OCI-LY3 (cell line): ENCODE measurements around the gene ADSS2.

Experiments used
- EZH2phosphoT487 ChIP-seq: fragments of 200-600 bp; shearing (Covaris generic); IDR thresholded peaks from 2 replicates; pipeline ENCODE4 v1.6.1; 2018; ENCODE audit warnings: antibody characterized with exemption, mixed run types, low read depth
- TF ChIP-seq, protein P1 (sequence below): fragments of 200-600, 300-600 bp; sonication (generic); IDR thresholded peaks from 2 replicates; pipeline ENCODE4 v1.5.1; 2014; ENCODE audit warnings: antibody characterized with exemption, low read length, low read depth

DNA sequence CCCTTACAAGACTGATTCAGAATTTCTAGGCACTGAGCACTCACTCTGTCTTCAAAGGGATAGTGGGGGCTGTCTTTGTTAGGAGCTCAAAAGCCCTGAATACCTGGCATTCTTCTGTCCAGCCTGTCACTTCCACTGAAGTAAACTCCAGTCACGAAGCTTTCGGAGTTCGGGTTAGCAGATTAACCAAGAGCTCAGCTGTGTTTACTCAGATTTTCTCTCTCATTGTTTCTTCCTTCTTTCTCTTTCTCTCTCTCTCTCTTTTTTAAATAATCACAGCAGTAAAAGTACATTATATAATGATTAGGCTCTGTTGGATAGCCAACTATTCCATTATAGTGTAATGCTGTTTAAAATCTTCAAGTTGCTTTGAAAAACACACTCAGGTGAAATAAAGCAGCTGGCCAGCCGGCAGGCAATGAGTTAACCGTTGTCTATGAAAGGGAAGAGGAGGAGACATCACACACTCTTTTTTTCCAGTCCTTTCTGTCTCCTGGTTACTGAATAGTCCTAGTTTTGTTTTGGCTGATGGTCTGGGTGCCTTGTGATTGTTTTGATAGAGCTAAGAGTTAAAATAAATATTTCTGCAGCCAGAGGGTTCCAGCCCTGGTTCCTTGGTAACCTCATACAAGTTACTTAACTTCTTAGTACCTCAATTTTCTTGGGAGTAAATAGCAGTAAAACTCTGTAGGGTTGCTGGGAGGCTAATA lies 89.8 kb downstream of the ADSS2 start:
- TF ChIP-seq, protein P1, sequence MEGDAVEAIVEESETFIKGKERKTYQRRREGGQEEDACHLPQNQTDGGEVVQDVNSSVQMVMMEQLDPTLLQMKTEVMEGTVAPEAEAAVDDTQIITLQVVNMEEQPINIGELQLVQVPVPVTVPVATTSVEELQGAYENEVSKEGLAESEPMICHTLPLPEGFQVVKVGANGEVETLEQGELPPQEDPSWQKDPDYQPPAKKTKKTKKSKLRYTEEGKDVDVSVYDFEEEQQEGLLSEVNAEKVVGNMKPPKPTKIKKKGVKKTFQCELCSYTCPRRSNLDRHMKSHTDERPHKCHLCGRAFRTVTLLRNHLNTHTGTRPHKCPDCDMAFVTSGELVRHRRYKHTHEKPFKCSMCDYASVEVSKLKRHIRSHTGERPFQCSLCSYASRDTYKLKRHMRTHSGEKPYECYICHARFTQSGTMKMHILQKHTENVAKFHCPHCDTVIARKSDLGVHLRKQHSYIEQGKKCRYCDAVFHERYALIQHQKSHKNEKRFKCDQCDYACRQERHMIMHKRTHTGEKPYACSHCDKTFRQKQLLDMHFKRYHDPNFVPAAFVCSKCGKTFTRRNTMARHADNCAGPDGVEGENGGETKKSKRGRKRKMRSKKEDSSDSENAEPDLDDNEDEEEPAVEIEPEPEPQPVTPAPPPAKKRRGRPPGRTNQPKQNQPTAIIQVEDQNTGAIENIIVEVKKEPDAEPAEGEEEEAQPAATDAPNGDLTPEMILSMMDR: no peak
- no peak for TF ChIP-seq EZH2phosphoT487
